H1 (cell line): ENCODE results near the gene MAGI2. TPM values are rescaled to one million over a fixed set of nuclear protein-coding genes. Genes with fewer than 3 reads are reported as not detected.

Experiments
- CHD7 ChIP-seq: fragments of 300-600 bp; sonication (generic); IDR thresholded peaks from 2 replicates; pipeline ENCODE4 v1.7.1; 2012; ENCODE audit warnings: low read length, moderate library complexity, mild to moderate bottlenecking, inconsistent platforms; ENCODE audit not compliant: insufficient replicate concordance
- EGR1 ChIP-seq: IDR thresholded peaks from 2 replicates; pipeline ENCODE4 v1.6.1; 2011; ENCODE audit warnings: low read depth, low read length, borderline replicate concordance
- EZH2 ChIP-seq: fragments of 200-600 bp; sonication (generic); IDR thresholded peaks from 2 replicates; pipeline ENCODE4 v1.7.1; 2012; ENCODE audit warnings: low read depth, mild to moderate bottlenecking, moderate library complexity, low read length, inconsistent platforms; ENCODE audit not compliant: severe bottlenecking
- GABPA ChIP-seq: IDR thresholded peaks from 2 replicates; pipeline ENCODE4 v1.6.1; 2011; ENCODE audit warnings: mild to moderate bottlenecking, low read length, moderate library complexity, borderline replicate concordance; ENCODE audit not compliant: insufficient read depth
- KDM1A ChIP-seq: fragments of 200-600, 300-600 bp; sonication (generic); IDR thresholded peaks from 2 replicates; pipeline ENCODE4 v1.7.1; 2016; ENCODE audit warnings: mild to moderate bottlenecking, low read length, borderline replicate concordance
- TAF7 ChIP-seq: optimal IDR thresholded peaks from 2 replicates; pipeline ENCODE3; 2011; ENCODE audit warnings: low read depth, mild to moderate bottlenecking, inconsistent platforms, low read length, moderate library complexity, borderline replicate concordance
- polyA plus RNA-seq, 7 experiments: library from polyadenylated mRNA; depleted of rRNA in 3 of 7; stranded (reverse) in 5 of 7; unstranded in 2 of 7; fragments of >200 nt in 5 of 7; fragments of 200-250 nt in 2 of 7; gene quantifications; 1 replicate in 5 of 7; 2 replicates in 1 of 7; 4 replicates in 1 of 7; pipeline versions ENCODE4 v1.2.1 to v1.2.3, GENCODE V29; 2011 to 2013; ENCODE audit warnings: missing spikeins in 2 of 7, mixed read lengths in 2 of 7
- total RNA-seq: library from RNA; stranded (reverse); fragmentation: NEBNext Ultra II Directional; extraction: Animal tissue kit (Norgen Biotek cat#: 25700); gene quantifications from 2 replicates; pipeline ENCODE4 v1.2.1, GENCODE V29; 2021

The MAGI2 gene
- total and polyA plus RNA-seq, 2 of the 8 experiments (the other 6 are each of a cell fraction or from before 2014, with no cell fraction given), result 6.0 to 27.3 TPM

- no peak for TF ChIP-seq CHD7
- no peak for TF ChIP-seq TAF7
- TF ChIP-seq KDM1A, result no peak
- no peak for TF ChIP-seq EZH2
- no peak for TF ChIP-seq EGR1
- TF ChIP-seq GABPA, result no peak
Measured at GRCh38 chr7:78367280-78367773, 1086.1 kb downstream of the MAGI2 start (continued).
